ENCODE data around the gene CREB3L1.

DNA sequence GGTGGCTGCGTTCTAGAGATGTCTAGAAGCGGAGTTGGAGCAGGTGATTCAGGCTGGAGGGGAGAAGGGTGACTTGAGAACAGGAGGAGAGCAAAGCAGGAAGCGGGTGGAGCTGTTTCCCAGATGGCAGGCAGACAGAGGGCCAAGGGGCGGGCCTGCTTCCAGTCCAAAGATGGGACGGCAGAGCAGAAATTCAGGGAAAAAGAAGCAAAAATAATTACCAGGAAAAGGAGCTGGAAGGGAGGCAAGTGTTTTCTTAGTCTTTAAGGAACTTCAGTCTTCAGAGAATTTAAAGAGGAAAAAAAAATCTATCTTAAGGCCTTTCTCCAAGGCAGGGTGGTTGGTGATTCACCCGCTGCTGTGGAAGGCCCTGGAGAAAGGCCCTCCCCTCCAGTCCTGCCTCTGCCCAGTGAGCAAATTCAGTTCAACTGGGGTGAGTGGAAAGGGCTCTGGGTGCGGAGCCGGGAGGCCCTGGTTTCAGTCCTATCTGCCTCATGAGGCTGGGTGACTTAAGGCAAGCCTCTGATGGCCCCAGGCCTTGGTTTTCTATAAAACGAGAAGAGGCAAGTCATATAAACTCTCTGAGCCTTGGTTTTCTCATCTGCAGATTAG is 4.5 kb upstream of the CREB3L1 start:
- TF ChIP-seq, protein P1, sequence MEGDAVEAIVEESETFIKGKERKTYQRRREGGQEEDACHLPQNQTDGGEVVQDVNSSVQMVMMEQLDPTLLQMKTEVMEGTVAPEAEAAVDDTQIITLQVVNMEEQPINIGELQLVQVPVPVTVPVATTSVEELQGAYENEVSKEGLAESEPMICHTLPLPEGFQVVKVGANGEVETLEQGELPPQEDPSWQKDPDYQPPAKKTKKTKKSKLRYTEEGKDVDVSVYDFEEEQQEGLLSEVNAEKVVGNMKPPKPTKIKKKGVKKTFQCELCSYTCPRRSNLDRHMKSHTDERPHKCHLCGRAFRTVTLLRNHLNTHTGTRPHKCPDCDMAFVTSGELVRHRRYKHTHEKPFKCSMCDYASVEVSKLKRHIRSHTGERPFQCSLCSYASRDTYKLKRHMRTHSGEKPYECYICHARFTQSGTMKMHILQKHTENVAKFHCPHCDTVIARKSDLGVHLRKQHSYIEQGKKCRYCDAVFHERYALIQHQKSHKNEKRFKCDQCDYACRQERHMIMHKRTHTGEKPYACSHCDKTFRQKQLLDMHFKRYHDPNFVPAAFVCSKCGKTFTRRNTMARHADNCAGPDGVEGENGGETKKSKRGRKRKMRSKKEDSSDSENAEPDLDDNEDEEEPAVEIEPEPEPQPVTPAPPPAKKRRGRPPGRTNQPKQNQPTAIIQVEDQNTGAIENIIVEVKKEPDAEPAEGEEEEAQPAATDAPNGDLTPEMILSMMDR (IDR thresholded peaks at IDR 0.05; ENCODE audit: extremely low read depth in 1 of 2, insufficient read depth in 1 of 2, low read depth in 1 of 2, low read length in 2 of 2): no peak
- TF ChIP-seq JUN (IDR thresholded peaks at IDR 0.05; ENCODE audit: borderline replicate concordance, insufficient read depth, insufficient read length, low read depth) (no peak), POLR2A (IDR thresholded peaks at IDR 0.05; ENCODE audit: low read depth, low read length) (no peak), FOS (IDR thresholded peaks at IDR 0.05; ENCODE audit: borderline replicate concordance, insufficient read depth, low read length) (peak; percentile 43), EZH2 (IDR thresholded peaks at IDR 0.05; ENCODE audit: borderline replicate concordance, low read depth, low read length, severe bottlenecking) (no peak), MYC (IDR thresholded peaks at IDR 0.05; ENCODE audit: low read depth, low read length) (no peak), POLR2AphosphoS5 (IDR thresholded peaks at IDR 0.05; ENCODE audit: insufficient read depth, low read depth, low read length) (no peak)
- TF ChIP-seq, protein P2, sequence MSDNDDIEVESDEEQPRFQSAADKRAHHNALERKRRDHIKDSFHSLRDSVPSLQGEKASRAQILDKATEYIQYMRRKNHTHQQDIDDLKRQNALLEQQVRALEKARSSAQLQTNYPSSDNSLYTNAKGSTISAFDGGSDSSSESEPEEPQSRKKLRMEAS (IDR thresholded peaks at IDR 0.05; ENCODE audit: insufficient read depth, insufficient read length): no peak

All from endothelial cell of umbilical vein (primary cell).